Measurements from ENCODE around the gene TGFBR2. TPM values are rescaled to one million over a fixed set of nuclear protein-coding genes. Genes with fewer than 3 reads are reported as not detected.

The TGFBR2 gene
- polyA plus RNA-seq, 1 donor (not counting 4 experiments of a cell fraction or from before 2014, with no cell fraction given): 303 TPM

DNA sequence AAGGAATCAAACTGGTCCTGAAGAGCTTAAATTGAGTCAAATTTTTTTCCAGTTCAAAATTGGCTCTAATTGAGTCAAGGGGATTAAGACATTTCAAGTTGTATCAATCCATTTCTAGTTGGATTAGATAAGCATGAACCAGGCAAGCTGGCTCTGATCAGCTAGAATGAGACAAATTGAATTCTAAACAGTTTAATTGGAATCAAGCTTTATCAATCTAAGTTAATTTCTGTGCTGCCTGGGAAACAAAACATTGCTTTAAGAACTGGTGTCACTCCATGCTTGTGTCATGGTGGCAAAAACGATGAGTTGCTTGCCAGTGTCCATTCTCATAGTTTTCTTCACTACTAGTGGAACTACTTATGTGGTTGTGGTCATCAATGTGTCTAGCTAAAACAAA, 116.8 kb downstream of the TGFBR2 start:
- dilution Hi-C loops (cut with MboI; ENCODE audit: extremely low pct_ligation_motif_present, low sequenced_read_pairs): no loop called here
- TF ChIP-seq, protein P1, sequence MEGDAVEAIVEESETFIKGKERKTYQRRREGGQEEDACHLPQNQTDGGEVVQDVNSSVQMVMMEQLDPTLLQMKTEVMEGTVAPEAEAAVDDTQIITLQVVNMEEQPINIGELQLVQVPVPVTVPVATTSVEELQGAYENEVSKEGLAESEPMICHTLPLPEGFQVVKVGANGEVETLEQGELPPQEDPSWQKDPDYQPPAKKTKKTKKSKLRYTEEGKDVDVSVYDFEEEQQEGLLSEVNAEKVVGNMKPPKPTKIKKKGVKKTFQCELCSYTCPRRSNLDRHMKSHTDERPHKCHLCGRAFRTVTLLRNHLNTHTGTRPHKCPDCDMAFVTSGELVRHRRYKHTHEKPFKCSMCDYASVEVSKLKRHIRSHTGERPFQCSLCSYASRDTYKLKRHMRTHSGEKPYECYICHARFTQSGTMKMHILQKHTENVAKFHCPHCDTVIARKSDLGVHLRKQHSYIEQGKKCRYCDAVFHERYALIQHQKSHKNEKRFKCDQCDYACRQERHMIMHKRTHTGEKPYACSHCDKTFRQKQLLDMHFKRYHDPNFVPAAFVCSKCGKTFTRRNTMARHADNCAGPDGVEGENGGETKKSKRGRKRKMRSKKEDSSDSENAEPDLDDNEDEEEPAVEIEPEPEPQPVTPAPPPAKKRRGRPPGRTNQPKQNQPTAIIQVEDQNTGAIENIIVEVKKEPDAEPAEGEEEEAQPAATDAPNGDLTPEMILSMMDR (optimal IDR thresholded peaks at IDR 0.05 in 1 of 3, IDR thresholded peaks at IDR 0.05 in 1 of 3, conservative IDR thresholded peaks at IDR 0.05 in 1 of 3; ENCODE audit: extremely low read depth in 1 of 3, insufficient read depth in 2 of 3, low read length in 3 of 3): no peak
- no peak for TF ChIP-seq EZH2 (IDR thresholded peaks at IDR 0.05; ENCODE audit: low read length)
- Histone ChIP-seq H3K4me2 (ENCODE audit: control insufficient read depth, extremely low read depth, insufficient read depth, low read depth, low read length) (no peak overlapping the region), H4K20me1 (ENCODE audit: control insufficient read depth, extremely low read depth, insufficient read depth, low read length) (no peaks in the 10 kb centered on the region), H3K27ac (ENCODE audit: control insufficient read depth, insufficient read depth, low read length) (no peak overlapping the region), H3K9ac (ENCODE audit: control insufficient read depth, extremely low read depth, insufficient read depth, low read length) (no peak overlapping the region), H2AFZ (ENCODE audit: control insufficient read depth, low read length) (no peak overlapping the region), H3K4me3 (ENCODE audit: control insufficient read depth in 2 of 3, extremely low read depth in 1 of 3, insufficient read depth in 2 of 3, low read depth in 1 of 3, low read length in 3 of 3) (no peak overlapping the region), H3K79me2 (ENCODE audit: control insufficient read depth, insufficient read depth, low read length) (no peaks in the 10 kb centered on the region), H3K27me3 (ENCODE audit: control insufficient read depth, extremely low read depth, insufficient read depth, low read length) (no peaks in the 10 kb centered on the region), H3K4me1 (ENCODE audit: control insufficient read depth, extremely low read depth, insufficient read depth, low read length) (peaks cover 11% of the 10 kb centered on the region), H3K9me3 (ENCODE audit: control insufficient read depth, low read depth, low read length) (no peaks in the 10 kb centered on the region), H3K9me1 (ENCODE audit: control insufficient read depth, extremely low read depth, insufficient read depth, low read length) (no peaks in the 10 kb centered on the region), H3K36me3 (ENCODE audit: control insufficient read depth in 2 of 2, extremely low read depth in 1 of 2, insufficient read depth in 2 of 2, low read length in 2 of 2) (no peaks in the 10 kb centered on the region)
- FAIRE-seq (no peak), DNase-seq (ENCODE audit: low read depth, low spot score) (no peak)

DNA sequence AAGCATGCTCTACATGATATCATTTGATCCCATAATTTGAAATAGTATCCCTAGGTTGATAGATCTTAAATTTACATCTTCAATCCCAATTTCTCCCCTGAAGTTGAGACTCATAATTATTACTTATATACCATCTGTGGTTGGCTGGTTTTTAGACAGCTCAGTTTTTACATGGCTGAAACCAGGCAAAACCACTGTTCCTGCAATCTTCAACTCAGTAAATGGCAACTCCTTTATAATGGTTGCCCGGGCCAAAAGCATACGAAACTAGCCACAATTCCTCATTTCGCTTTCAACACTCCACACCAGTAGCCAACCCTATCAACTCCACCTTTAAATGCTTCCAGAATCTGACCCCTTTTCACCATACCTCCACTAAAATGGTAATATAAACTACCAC, 118.5 kb downstream of the TGFBR2 start:
- H4K20me1 ChIP-seq (ENCODE audit: control insufficient read depth, extremely low read depth, insufficient read depth, low read length): no peaks in the 10 kb centered on the region
- no peaks in the 10 kb centered on the region for H3K9me3 ChIP-seq (ENCODE audit: control insufficient read depth, low read depth, low read length)
- DNase-seq (ENCODE audit: low read depth, low spot score): no peak
- H3K4me1 ChIP-seq (ENCODE audit: control insufficient read depth, extremely low read depth, insufficient read depth, low read length): peaks cover 11% of the 10 kb centered on the region
- no peaks in the 10 kb centered on the region for H3K27me3 ChIP-seq (ENCODE audit: control insufficient read depth, extremely low read depth, insufficient read depth, low read length)
- no peak overlapping the region for H3K9ac ChIP-seq (ENCODE audit: control insufficient read depth, extremely low read depth, insufficient read depth, low read length)
- no peak overlapping the region for H3K4me2 ChIP-seq (ENCODE audit: control insufficient read depth, extremely low read depth, insufficient read depth, low read depth, low read length)
- FAIRE-seq: no peak
- dilution Hi-C loops (cut with MboI; ENCODE audit: extremely low pct_ligation_motif_present, low sequenced_read_pairs): no loop called here
- TF ChIP-seq, protein P1 (optimal IDR thresholded peaks at IDR 0.05 in 1 of 3, IDR thresholded peaks at IDR 0.05 in 1 of 3, conservative IDR thresholded peaks at IDR 0.05 in 1 of 3; ENCODE audit: extremely low read depth in 1 of 3, insufficient read depth in 2 of 3, low read length in 3 of 3): no peak
- no peak for TF ChIP-seq EZH2 (IDR thresholded peaks at IDR 0.05; ENCODE audit: low read length)
- H3K36me3 ChIP-seq (ENCODE audit: control insufficient read depth in 2 of 2, extremely low read depth in 1 of 2, insufficient read depth in 2 of 2, low read length in 2 of 2): no peaks in the 10 kb centered on the region
- no peak overlapping the region for H2AFZ ChIP-seq (ENCODE audit: control insufficient read depth, low read length)
- H3K27ac ChIP-seq (ENCODE audit: control insufficient read depth, insufficient read depth, low read length): no peak overlapping the region
- no peak overlapping the region for H3K4me3 ChIP-seq (ENCODE audit: control insufficient read depth in 2 of 3, extremely low read depth in 1 of 3, insufficient read depth in 2 of 3, low read depth in 1 of 3, low read length in 3 of 3)
- no peaks in the 10 kb centered on the region for H3K9me1 ChIP-seq (ENCODE audit: control insufficient read depth, extremely low read depth, insufficient read depth, low read length)
- no peaks in the 10 kb centered on the region for H3K79me2 ChIP-seq (ENCODE audit: control insufficient read depth, insufficient read depth, low read length)

All from keratinocyte (primary cell).